AG10803 (cell line): ENCODE data around the gene GRIN2A.

ENCODE experiments used
- DNase-seq: peaks from one replicate; pipeline ENCODE4 v3.0.0; 2010; ENCODE audit warnings: low read depth
- H3K4me3 ChIP-seq: 2 replicates; pipeline ENCODE4 v1.5.1; 2011; ENCODE audit warnings: mild to moderate bottlenecking, low read length, control low read depth
- TF ChIP-seq, protein P1 (sequence below): conservative IDR thresholded peaks from 2 replicates; pipeline ENCODE4 v1.5.1; 2011; ENCODE audit warnings: mild to moderate bottlenecking, low read length, control low read depth, inconsistent platforms

GRIN2A gene

DNA sequence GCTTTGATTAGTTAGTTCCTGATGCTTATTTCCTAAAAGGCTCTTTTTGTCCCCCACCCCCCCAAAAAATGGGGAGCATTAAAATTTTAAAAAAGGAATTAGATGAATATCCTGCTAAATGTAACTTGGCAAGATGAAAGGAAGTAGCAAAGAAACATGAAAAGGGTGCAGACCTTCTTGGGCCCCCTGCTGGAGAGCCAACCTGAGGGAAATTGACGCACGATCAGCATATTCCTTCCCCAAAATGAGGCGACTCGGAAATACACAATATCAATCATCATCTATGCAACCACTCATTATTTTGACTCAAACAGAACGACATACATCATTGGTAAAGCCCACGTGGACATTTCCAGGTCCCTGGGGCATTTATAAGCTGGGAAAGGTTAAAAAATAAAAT is 59.7 kb downstream of the GRIN2A start:
- no peak for DNase-seq
- TF ChIP-seq, protein P1, sequence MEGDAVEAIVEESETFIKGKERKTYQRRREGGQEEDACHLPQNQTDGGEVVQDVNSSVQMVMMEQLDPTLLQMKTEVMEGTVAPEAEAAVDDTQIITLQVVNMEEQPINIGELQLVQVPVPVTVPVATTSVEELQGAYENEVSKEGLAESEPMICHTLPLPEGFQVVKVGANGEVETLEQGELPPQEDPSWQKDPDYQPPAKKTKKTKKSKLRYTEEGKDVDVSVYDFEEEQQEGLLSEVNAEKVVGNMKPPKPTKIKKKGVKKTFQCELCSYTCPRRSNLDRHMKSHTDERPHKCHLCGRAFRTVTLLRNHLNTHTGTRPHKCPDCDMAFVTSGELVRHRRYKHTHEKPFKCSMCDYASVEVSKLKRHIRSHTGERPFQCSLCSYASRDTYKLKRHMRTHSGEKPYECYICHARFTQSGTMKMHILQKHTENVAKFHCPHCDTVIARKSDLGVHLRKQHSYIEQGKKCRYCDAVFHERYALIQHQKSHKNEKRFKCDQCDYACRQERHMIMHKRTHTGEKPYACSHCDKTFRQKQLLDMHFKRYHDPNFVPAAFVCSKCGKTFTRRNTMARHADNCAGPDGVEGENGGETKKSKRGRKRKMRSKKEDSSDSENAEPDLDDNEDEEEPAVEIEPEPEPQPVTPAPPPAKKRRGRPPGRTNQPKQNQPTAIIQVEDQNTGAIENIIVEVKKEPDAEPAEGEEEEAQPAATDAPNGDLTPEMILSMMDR: peak; percentile 50
- H3K4me3 ChIP-seq: no peak overlapping the region

GRCh38 chr16:10121897-10122425 is 60.3 kb downstream of the GRIN2A start:
- no peak overlapping the region for H3K4me3 ChIP-seq
- no peak for DNase-seq

GRCh38 chr16:10121491-10121890 is 60.7 kb downstream of the GRIN2A start:
- no peak overlapping the region for H3K4me3 ChIP-seq
- DNase-seq: peak; percentile 72
- TF ChIP-seq, protein P1: no peak

More at GRCh38 chr16:10121897-10122425, 60.3 kb downstream of the GRIN2A start:
- TF ChIP-seq, protein P1: no peak

DNA sequence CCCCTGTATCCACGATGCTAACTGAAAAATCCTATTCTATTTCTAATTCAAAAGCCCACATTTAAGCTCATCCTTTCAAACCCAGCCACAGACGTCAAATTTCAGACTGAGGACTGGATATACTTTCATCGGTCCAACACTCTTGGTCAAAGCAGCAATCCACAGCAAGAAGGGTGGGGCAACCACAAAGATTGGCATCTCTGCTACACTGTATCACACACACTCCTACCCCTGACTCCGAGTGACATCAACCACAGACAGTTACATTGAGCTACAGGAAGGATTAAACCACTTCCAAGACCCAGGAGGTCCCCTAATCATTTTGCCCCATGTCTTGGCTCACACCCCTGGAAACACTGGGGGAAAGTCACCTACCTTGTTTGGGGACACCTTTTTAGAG is 61.3 kb downstream of the GRIN2A start:
- H3K4me3 ChIP-seq: no peak overlapping the region
- no peak for DNase-seq
- TF ChIP-seq, protein P1: no peak

- no peak overlapping the region for H3K4me3 ChIP-seq
- DNase-seq: peak; percentile 69
- TF ChIP-seq, protein P1: no peak
Measured at GRCh38 chr16:10114409-10114808, 67.8 kb downstream of the GRIN2A start.

- TF ChIP-seq, protein P1: no peak
- no peak for DNase-seq
- no peak overlapping the region for H3K4me3 ChIP-seq
Measured at GRCh38 chr16:10113248-10113647, 69.0 kb downstream of the GRIN2A start.

GRCh38 chr16:10112021-10112420 is 70.2 kb downstream of the GRIN2A start:
- no peak for DNase-seq
- no peak overlapping the region for H3K4me3 ChIP-seq
- TF ChIP-seq, protein P1: no peak
